NCI-H69 (cell line): Measurements from ENCODE around the gene NCOA6.
"Not testable (repeated sequence)": the region's sequence is repeated elsewhere in the genome, so short reads cannot be mapped to it uniquely, and the experiment has no call there.

Source experiments
- DNase-seq: peaks from one replicate; lab custom pipeline; 2025; lab: John Stamatoyannopoulos, UW

The NCOA6 gene

GRCh38 chr20:34719242-34720017, 106.0 kb downstream of the NCOA6 start:
- not testable (repeated sequence) for DNase-seq

GRCh38 chr20:34717230-34718095, 108.0 kb downstream of the NCOA6 start:
- no peak for DNase-seq

DNA sequence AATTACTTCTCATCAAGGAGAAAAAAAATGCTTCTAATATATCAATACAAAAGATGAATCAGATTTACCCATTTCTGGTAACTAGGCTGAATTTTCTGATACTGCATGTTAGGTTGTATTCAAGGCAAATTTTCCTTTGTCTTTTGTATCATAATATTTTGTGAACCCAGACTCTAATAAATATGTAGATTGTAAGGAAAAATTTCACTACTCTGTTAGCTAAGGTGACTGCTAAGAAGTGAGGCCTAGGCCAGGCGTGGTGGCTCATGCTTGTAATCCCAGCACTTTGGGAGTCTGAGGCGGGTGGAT, 108.6 kb downstream of the NCOA6 start:
- no peak for DNase-seq

- DNase-seq: no peak
Observed at GRCh38 chr20:34715384-34715783, 110.1 kb downstream of the NCOA6 start.

DNA sequence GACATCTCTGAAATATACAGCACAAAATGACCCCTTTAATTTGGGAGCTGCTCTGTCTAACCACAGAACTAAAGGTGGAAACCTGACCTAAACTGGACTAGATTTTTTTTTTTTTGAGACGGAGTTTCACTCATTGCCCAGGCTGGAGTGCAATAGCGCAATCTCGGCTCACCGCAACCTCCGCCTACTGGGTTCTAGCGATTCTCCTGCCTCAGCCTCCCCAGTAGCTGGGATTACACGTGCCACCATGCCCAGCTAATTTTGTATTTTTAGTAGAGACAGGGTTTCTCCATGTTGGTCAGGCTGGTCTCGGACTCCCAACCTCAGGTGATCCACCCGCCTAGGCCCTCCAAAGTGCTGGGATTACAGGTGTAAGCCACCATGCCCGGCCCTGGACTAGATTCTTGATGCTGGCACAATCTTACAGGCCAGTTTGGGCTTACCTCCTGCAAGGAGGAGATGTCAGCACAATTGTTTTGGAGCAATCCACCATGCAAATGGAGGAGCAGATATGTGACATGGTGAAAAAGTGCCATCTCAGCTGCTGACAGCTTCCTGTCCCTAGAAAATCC, 111.4 kb downstream of the NCOA6 start:
- DNase-seq: not testable (repeated sequence)

DNA sequence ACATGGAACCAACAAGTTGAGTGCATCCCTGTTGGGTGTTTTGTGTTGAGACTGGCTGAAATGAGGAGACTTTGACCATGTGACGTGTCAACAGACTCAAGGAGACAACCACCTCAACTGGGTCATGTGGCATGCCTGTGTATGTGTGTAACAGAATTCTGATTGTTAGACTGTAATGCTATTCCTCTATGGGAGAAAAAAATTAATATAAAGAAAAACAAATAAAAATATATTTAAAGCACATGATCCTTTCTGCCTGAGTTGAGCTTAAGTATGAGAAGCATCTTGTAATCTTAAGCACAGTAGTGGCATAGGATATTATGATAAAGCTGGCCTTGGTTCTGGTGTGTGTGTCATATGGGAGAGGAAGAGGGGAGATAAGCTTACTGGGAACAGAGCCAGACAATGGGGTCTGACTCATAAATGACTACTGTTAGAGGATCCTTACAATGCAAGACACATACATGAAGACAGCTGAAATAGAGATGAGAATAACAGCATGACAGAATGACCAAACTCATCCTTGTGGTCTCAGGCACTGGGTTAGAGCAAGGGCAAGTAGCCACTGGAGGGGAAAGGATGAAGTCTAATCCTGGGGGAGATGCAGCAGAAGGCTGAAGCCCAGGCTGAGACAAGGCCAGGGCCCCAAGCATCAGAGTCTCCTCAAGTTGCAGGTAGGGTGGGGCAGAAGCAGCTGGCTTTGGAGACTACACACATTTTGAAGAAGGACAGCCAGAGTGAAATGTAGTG, 112.1 kb downstream of the NCOA6 start:
- peak; percentile 34 for DNase-seq

GRCh38 chr20:34712525-34713192, 112.8 kb downstream of the NCOA6 start:
- no peak for DNase-seq

GRCh38 chr20:34711813-34712430, 113.5 kb downstream of the NCOA6 start:
- DNase-seq: no peak

- peak; percentile 39 for DNase-seq
Observed at GRCh38 chr20:34710861-34711574, 114.4 kb downstream of the NCOA6 start.

DNA sequence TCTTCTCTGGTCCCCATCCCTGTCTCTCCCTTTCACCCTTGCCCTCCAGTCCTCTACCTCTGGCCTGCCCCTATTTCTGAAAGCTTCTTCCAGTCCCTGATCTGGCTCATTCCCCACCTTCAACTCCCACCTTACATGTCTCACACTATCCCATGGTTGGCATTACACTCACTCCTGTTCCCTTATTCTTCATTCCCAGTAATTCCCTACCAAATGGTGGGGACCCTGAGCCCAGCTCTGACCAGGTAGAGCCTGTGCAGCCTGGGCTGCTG, 114.9 kb downstream of the NCOA6 start:
- no peak for DNase-seq

- peak; percentile 93 for DNase-seq
Observed at GRCh38 chr20:34709831-34710567, 115.5 kb downstream of the NCOA6 start.

DNA sequence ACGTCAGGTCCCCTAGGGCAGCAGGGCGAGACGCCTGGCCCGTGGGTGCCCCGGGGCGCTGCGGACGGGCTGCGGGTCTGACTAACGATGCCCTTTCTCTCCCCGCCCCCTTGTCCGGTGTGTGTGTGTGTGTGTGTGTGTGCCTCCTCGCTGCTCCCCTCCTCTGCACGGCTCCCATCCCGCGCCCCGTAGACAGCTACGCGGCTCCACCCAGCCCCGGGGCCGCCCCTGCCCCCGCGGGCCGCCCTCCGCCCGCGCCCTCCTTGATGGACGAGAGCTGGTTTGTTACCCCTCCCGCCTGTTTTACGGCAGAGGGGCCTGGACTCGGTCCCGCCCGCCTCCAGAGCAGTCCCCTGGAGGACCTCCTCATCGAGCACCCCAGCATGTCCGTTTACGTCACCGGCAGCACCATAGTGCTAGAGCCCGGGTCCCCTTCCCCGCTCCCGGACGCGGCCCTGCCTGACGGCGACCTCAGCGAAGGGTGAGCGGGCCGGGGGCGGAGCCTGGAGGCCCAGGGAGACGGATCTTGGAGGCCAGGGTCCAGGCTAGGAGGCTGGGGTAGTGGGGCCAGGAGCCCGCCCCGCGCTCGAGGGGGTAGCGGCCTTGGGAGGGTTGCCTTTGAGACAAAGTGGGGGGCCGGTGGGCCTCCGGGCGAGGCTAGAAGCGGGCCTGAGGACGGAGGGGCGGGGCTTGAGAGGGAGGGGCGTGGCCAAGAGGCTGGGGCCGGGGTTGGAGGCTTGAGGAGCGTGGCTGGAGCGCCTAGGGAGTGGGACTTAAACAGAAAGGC, 116.2 kb downstream of the NCOA6 start:
- peak; percentile 95 for DNase-seq

DNA sequence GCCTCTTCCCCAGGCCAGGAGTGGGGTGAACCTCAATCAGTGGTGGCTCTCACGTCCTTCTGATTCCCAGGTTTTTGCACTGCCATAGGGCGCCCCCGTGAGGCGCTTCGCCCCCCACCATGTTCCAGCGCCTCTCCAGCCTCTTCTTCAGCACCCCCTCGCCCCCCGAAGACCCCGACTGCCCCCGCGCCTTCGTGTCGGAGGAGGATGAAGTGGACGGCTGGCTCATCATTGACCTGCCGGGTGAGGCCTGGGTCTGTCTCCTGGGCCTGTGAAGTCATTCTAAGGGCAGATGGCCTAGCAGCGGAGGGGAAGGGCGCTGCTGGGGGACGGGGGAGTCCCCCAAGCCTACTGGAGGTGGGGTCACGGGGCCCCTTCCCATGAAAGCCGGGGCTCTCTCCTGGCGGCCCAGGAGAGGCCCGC, 116.8 kb downstream of the NCOA6 start:
- DNase-seq: peak; percentile 71

DNA sequence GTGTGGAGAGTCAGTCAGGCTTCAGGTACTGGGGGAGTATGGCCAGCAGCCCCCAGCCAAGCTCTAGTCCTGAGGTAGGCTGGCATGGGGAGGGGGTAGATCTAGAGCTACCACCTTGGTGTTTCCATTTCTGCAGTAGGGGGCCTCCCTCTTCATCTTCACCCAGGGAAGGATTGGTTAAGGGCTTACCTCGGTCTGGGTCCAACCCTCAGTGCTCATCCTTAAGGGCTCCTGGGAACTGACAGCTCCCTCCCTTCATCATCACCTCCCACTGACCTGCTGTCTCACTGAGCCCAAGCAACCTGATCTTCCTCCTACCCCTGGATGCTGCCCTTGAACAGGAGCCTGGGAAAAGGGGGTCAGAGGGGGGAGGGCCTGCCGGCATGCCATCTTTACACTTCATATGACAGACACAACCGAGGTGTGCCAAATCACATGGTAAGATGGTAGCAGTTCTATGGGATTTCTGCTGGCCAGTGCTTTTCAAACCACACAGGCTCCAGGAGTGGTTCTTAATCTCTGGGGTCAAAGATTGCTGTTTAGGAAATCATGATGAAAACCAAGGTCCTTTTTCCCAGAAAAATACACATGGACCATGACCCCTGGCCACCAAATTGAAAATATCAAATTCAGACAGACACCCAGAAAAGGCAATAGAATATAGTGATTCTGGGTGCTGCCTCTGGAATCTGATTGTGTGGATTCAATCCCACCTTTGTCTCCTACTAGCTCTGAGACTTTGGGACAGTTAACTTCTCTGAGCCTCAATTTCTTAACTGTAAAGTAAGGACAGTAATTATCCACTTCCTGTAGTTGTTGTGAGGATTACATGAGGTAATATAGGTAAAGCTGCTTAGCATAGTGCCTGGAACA, 118.3 kb downstream of the NCOA6 start:
- no peak for DNase-seq

- no peak for DNase-seq
Observed at GRCh38 chr20:34706302-34706875, 119.1 kb downstream of the NCOA6 start.

- peak; percentile 72 for DNase-seq
Observed at GRCh38 chr20:34705397-34706301, 119.8 kb downstream of the NCOA6 start.

GRCh38 chr20:34705008-34705396, 120.4 kb downstream of the NCOA6 start:
- peak; percentile 74 for DNase-seq
